Measurements from ENCODE around the gene FOXO3. TPM values are rescaled to one million over a fixed set of nuclear protein-coding genes. Genes with fewer than 3 reads are reported as not detected.
"Not testable (repeated sequence)": the region's sequence is repeated elsewhere in the genome, so short reads cannot be mapped to it uniquely, and the experiment has no call there.

FOXO3 gene
- total RNA-seq, 1 donor from 2014 or later: 21.3 TPM

DNA sequence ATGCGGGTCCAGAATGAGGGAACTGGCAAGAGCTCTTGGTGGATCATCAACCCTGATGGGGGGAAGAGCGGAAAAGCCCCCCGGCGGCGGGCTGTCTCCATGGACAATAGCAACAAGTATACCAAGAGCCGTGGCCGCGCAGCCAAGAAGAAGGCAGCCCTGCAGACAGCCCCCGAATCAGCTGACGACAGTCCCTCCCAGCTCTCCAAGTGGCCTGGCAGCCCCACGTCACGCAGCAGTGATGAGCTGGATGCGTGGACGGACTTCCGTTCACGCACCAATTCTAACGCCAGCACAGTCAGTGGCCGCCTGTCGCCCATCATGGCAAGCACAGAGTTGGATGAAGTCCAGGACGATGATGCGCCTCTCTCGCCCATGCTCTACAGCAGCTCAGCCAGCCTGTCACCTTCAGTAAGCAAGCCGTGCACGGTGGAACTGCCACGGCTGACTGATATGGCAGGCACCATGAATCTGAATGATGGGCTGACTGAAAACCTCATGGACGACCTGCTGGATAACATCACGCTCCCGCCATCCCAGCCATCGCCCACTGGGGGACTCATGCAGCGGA is 102.9 kb downstream of the FOXO3 start:
- DNase-seq: not testable (repeated sequence)

GRCh38 chr6:108665495-108666196 is 104.9 kb downstream of the FOXO3 start:
- DNase-seq: no peak

DNA sequence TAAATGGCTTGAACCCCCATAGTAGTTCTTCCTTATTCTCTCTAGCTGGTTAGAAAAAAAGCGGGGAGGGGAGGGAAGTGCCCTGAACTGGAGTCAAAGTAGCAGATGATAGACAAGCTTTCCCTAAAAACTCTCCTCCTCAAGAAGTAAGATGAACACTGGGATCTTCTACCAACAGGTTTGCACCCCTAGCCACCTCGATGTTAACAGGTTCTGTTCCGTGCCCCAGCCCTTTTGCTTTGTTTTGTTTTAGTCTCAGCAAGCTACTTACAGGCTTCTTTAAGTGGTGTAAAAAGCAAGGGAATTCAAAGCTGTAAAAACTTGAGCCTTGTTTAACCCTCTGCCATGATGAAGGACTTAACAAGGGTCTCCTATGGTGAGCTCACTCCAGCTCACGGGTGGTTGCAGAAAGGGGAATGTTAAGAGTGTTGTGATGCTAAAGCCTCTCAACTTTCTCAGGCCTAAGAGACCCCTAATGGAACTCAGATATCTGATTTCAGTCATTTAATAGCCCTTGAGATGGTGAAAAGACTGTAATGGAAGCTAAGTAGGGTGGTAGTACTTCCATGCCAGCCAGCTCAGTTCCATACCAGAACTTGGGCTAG is 106.0 kb downstream of the FOXO3 start:
- DNase-seq: no peak

DNA sequence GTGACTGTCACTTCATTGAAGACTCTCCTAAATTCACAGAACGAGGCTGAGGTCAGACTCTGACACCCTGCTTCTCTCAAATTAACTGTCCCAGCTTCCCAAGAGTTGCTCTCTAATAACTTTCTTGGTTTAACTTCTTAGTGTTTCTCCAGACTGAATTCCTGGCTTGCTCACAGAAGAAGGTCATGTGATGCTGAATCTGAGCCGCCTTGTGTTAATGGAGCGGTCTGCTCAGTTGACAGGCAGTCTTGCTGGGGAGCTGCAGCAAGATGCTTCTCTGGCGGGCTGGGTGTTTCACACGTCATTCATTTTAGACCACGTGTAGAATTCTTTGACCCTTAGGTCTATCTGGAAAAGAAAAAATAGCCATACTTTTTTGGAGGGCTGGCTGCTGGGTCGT is 107.3 kb downstream of the FOXO3 start:
- no peak for DNase-seq

DNA sequence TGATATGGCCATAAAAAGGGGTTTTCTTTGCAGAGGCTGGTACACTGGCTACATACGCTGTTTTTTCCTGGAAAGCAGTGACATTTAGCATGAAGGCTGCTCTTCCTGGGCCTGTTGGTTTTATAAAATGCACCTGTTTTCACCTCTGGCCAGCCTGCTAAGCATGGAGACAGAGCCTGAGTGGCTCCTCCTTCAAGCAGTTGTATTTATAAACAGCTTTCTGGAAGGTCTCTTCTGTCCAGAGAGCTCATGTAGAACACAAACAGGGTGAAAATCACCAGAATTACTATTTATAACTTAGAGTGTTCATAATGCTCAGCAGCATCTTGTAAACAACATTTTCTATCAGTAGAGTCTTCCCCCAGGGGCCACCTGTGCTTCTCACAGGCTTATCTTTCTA is 109.0 kb downstream of the FOXO3 start:
- no peak for DNase-seq

DNA sequence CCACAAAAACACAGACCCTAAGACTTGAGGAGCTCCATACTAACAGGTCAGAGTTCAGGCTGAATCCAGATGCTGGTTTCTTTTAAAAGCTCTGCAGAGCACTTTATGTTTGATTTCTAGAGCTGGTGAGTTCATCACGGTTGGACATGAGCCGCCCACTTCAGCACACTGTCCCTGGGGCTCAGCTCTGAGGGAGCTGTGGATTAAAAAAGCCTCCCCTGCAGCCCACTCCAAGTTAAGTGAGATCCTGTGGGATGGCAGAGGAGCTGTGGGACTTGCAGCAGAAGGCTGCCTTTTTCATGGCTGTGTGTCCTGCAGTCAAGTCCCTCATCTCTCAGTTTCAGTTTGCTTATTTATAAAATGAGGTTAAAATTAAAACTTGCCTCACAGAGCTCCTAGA is 110.5 kb downstream of the FOXO3 start:
- no peak for DNase-seq

DNA sequence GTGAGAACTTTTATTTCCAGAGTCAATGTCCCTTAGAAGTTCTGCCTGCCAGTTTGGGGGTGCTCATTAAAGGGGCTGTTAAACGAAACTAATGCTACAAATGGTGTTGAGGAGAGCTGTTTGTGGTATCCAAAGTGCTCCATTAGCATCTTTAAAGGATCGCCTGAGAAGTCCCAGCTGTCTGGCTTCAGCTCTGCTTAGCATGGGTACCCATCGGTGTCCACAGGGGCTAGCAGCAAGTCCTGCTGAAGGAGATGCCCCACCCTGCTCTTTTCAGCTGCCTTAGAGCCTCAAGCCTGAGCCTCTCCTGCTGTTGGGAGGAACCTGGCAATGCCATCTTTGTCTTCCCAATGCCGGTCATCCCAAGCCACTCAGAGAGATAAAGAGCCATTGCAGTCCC is 111.1 kb downstream of the FOXO3 start:
- DNase-seq: no peak

- DNase-seq: no peak
These were observed 111.9 kb downstream of the FOXO3 start for GRCh38 chr6:108672641-108673040.

- no peak for DNase-seq
These were observed 112.4 kb downstream of the FOXO3 start for GRCh38 chr6:108673153-108673552.

- peak; percentile 43 for DNase-seq
These were observed 112.9 kb downstream of the FOXO3 start for GRCh38 chr6:108673602-108674001.

DNA sequence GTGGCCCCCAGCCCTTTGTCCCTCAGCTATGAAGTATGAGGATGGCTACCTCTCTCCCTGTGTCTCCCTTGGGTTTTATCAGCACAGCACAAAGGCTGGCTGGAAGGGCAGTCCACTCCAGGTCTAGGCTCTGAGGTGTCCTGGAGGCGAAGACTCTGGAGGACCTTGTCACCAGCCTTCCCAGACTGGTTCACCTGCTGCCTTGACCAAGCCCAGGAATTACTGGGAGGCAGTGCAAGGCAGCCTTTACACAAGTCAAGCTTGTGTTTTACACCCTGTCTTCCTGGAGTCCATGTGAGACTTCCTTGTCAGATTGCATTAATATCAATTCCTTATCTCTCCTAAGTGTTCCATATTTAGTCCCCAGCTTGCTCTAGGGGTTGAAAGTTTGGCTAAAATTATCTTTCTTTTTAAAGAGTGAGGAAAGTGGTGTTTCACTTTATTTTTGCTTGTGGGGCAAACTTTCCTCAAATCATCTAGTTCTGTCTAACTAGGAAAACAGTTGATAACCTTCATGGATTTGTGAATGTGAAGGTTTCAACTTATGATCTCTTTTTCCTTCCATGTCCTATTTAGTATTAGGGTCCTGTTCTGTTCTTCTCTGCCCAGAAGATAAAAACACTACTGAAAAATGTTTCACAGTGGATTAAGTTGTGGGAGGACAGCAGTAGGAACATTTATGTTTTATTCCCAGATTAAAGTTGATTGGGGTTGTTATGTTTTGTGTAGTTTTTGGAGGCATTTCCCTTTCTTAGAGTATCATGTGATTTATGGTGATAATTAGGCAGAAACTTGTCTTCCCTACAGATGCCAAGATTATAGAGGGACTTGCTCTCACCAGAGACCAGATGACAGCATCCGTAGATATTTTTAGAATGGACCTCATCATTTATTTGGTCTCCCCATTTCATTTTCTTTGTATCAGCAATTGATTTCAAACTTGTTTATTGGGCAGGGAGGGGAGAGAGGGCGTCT is 114.8 kb downstream of the FOXO3 start:
- no peak for DNase-seq

DNA sequence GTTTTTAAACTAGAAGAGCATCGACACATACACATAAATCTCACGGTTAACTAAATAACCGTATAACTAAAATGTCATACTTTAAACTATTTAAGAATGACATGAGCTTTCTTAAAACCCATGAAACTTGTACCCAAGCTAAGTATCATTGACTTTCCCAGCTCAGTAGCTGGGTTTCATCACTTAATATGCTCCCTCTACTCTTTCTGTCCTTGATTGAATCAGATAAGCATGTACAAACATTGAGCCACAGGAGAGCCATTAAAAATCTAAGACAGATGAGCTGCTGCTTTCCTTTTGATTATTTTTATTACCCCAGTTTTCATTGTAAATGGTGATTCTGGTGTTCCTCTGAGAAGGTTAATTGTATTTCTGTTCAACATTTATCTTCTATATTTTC is 115.8 kb downstream of the FOXO3 start:
- DNase-seq: no peak

GRCh38 chr6:108677357-108677756 is 116.6 kb downstream of the FOXO3 start:
- no peak for DNase-seq

DNA sequence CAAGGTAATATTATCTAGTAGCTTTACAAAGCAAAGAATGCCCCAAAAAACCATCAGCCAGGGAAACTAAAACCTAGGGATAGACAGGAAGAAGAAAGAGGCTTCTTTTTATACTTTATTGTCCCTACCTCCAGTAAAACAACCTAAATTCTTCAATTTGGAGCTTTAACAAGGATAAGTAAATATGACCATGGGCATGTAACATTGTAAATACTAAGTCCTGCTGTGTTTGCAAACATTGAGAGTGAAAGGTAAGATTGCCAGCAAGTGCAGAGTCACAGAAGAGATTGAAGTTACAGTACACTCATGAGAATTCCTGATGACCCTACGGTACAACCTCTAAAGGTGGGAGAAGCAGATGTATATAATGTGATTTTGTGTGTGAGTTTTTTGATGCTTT is 117.2 kb downstream of the FOXO3 start:
- DNase-seq: no peak

DNA sequence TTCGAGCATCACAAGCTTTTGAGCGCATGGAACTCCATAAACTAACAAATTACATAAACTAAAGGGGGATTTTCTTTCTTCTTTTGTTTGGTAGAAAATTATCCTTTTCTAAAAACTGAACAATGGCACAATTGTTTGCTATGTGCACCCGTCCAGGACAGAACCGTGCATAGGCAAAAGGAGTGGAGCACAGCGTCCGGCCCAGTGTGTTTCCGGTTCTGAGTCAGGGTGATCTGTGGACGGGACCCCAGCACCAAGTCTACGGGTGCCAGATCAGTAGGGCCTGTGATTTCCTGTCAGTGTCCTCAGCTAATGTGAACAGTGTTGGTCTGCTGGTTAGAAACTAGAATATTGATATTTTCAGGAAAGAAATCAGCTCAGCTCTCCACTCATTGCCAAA is 119.6 kb downstream of the FOXO3 start:
- not testable (repeated sequence) for DNase-seq

DNA sequence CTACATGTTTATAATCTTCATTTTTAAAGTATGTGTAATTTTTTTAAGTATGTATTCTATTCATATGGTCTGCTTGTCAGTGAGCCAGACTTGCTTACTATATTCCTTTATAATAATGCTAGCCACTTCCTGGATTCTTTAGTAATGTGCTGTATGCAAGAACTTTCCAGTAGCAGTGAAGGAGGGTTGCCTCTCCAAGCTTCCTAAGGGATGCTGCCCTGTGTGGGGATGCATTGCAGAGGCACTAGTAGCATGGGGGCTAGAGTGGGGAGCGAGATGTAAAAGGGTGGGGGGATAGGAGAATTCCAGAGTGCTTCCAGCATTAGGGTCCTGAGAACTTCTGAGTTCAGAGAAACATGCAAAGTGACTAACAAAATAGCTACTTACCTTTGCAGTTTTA is 121.0 kb downstream of the FOXO3 start:
- DNase-seq: not testable (repeated sequence)

GRCh38 chr6:108682383-108683119 is 121.8 kb downstream of the FOXO3 start:
- not testable (repeated sequence) for DNase-seq

- not testable (repeated sequence) for DNase-seq
These were observed 123.3 kb downstream of the FOXO3 start for GRCh38 chr6:108683976-108684375.

GRCh38 chr6:108684771-108685329 is 124.1 kb downstream of the FOXO3 start:
- peak; percentile 26 for DNase-seq

- no peak for DNase-seq
These were observed 125.3 kb downstream of the FOXO3 start for GRCh38 chr6:108685970-108686369.

GRCh38 chr6:108686896-108687295 is 126.2 kb downstream of the FOXO3 start:
- DNase-seq: no peak

GRCh38 chr6:108687921-108688320 is 127.2 kb downstream of the FOXO3 start:
- DNase-seq: no peak
